HepG2 (cell line): Measurements from ENCODE around the gene TOX2. TPM values are rescaled to one million over a fixed set of nuclear protein-coding genes. Genes with fewer than 3 reads are reported as not detected.

ENCODE experiments used
- CREBL2 ChIP-seq: sonication (generic); formaldehyde crosslinking; IDR thresholded peaks from 2 replicates; pipeline ENCODE4 v1.8.1; 2023; ENCODE audit warnings: missing genetic modification reagents, mild to moderate bottlenecking, borderline replicate concordance
- HDAC1 ChIP-seq: sonication (generic); formaldehyde crosslinking; IDR thresholded peaks from 2 replicates; pipeline ENCODE4 v1.5.1; 2020; ENCODE audit warnings: mild to moderate bottlenecking, missing genetic modification reagents
- HES4 ChIP-seq: sonication (generic); formaldehyde crosslinking; IDR thresholded peaks from 2 replicates; pipeline ENCODE4 v1.9.0; 2021; ENCODE audit warnings: mild to moderate bottlenecking, missing genetic modification reagents, borderline replicate concordance
- MYNN ChIP-seq: sonication (generic); formaldehyde crosslinking; IDR thresholded peaks from 2 replicates; pipeline ENCODE4 v1.4.0; 2020; ENCODE audit warnings: mild to moderate bottlenecking, low read depth, missing genetic modification reagents
- NPAS2 ChIP-seq: sonication (generic); formaldehyde crosslinking; IDR thresholded peaks from 2 replicates; pipeline ENCODE4 v1.8.0; 2022; ENCODE audit warnings: mild to moderate bottlenecking, missing genetic modification reagents, borderline replicate concordance
- SMAD1 ChIP-seq: sonication (generic); formaldehyde crosslinking; IDR thresholded peaks from 2 replicates; pipeline ENCODE4 v1.4.0; 2020; ENCODE audit warnings: missing genetic modification reagents, low read depth, mild to moderate bottlenecking, borderline replicate concordance
- TBX3 ChIP-seq: fragments of 450-650 bp; IDR thresholded peaks from 2 replicates; pipeline ENCODE4 v1.6.1; 2017; ENCODE audit warnings: antibody characterized with exemption, mild to moderate bottlenecking, inconsistent platforms, borderline replicate concordance
- TRIM24 ChIP-seq: sonication (generic); formaldehyde crosslinking; IDR thresholded peaks from 2 replicates; pipeline ENCODE4 v1.8.0; 2022; ENCODE audit warnings: mild to moderate bottlenecking, missing genetic modification reagents
- ZMYM3 ChIP-seq: sonication (generic); formaldehyde crosslinking; IDR thresholded peaks from 2 replicates; pipeline ENCODE4 v1.5.1; 2020; ENCODE audit warnings: mild to moderate bottlenecking, missing genetic modification reagents
- ZMYM4 ChIP-seq: sonication (generic); formaldehyde crosslinking; IDR thresholded peaks from 2 replicates; pipeline ENCODE4 v1.8.1; 2023; ENCODE audit warnings: mild to moderate bottlenecking, missing genetic modification reagents
- ZNF574 ChIP-seq: sonication (generic); formaldehyde crosslinking; IDR thresholded peaks from 2 replicates; pipeline ENCODE4 v1.4.0; 2020; ENCODE audit warnings: missing genetic modification reagents
- ZNF629 ChIP-seq: sonication (generic); formaldehyde crosslinking; conservative IDR thresholded peaks from 2 replicates; pipeline ENCODE4 v1.5.0; 2020; ENCODE audit warnings: missing genetic modification reagents
- polyA plus RNA-seq, 8 experiments: library from polyadenylated mRNA; depleted of rRNA in 3 of 8; stranded (reverse) in 7 of 8; unstranded in 1 of 8; fragments of >200 nt; fragmentation: Illumina TruSeq in 4 of 8; extraction: Trizol in 4 of 8; gene quantifications; 2 replicates each; pipeline versions ENCODE4 v1.2.1 to v1.2.3, GENCODE V29; 2011 to 2016; ENCODE audit warnings: low read depth in 4 of 8, missing spikeins in 1 of 8, mixed read lengths in 1 of 8; ENCODE audit not compliant: insufficient read depth in 1 of 8
- total RNA-seq, 5 experiments: library from RNA; depleted of rRNA; stranded (reverse); fragments of >200 nt; fragmentation: Illumina TruSeq; extraction: Trizol; gene quantifications; 2 replicates each; pipeline ENCODE4 v1.2.3, GENCODE V29; 2016; ENCODE audit warnings: low read depth in 1 of 5
- TF ChIP-seq, protein P1 (sequence below): sonication (generic); formaldehyde crosslinking; IDR thresholded peaks from 2 replicates; pipeline ENCODE4 v1.4.0; 2020; ENCODE audit warnings: missing genetic modification reagents, mild to moderate bottlenecking, borderline replicate concordance
- TF ChIP-seq, protein P2 (sequence below): sonication (generic); formaldehyde crosslinking; conservative IDR thresholded peaks from 2 replicates; pipeline ENCODE4 v1.4.0; 2020; ENCODE audit warnings: missing genetic modification reagents
- TF ChIP-seq, protein P3 (sequence below): sonication (generic); formaldehyde crosslinking; IDR thresholded peaks from 2 replicates; pipeline ENCODE4 v1.5.0; 2020; ENCODE audit warnings: missing genetic modification reagents

TOX2 gene
- total and polyA plus RNA-seq, 2 of the 13 experiments (the other 11 are each of a cell fraction or from before 2014, with no cell fraction given) = not detected

DNA sequence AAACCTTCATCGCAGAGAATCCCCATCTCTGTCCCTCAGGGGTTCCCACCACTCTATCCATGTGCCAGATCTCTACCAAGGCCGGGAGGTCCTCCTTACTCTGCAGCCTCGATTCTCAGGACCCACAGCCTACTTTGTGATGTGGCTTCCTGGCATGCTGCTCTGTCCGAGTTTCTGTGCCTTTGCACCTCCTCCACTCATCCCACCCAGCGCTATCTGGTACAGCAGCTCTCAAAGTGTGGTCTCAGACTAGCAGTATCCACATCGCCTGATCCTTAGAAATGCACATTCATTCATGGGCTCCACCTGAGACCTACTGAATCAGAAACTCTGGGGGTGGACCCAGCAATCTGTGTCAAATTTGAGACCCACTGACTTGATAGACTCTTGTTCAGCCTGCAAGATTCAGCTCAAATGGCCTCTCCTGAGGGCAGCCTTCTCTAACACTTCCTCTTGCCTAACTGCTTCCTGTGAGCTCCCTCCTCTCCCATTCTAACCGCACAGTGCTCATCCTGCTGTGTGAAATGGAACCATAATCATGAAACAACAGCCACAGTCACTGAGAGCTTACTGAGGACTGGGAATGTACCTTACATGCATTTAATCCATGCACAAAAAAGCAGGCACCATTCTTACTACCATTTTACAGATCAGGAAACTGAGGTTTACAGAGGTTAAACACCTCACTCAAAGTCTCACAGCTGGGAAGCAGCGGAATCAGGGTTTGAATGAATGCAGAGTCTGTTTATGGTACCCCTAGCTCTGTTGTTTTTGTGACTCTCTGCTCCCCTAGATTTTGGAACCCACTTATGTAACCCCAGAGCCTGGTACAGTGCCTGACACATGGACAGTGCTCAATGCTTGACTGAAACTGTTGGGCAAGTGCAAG lies 202.9 kb downstream of the TOX2 start (continued):
- TF ChIP-seq, protein P1, sequence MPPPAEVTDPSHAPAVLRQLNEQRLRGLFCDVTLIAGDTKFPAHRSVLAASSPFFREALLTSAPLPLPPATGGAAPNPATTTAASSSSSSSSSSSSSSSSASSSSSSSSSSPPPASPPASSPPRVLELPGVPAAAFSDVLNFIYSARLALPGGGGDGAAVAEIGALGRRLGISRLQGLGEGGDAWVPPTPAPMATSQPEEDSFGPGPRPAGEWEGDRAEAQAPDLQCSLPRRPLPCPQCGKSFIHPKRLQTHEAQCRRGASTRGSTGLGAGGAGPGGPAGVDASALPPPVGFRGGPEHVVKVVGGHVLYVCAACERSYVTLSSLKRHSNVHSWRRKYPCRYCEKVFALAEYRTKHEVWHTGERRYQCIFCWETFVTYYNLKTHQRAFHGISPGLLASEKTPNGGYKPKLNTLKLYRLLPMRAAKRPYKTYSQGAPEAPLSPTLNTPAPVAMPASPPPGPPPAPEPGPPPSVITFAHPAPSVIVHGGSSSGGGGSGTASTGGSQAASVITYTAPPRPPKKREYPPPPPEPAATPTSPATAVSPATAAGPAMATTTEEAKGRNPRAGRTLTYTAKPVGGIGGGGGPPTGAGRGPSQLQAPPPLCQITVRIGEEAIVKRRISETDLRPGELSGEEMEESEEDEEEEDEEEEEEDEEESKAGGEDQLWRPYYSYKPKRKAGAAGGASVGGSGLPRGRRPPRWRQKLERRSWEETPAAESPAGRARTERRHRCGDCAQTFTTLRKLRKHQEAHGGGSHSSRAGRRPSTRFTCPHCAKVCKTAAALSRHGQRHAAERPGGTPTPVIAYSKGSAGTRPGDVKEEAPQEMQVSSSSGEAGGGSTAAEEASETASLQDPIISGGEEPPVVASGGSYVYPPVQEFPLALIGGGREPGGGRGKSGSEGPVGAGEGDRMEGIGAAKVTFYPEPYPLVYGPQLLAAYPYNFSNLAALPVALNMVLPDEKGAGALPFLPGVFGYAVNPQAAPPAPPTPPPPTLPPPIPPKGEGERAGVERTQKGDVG (CRISPR knock-in tag) = no peak
- TF ChIP-seq HDAC1 = no peak
- no peak for TF ChIP-seq ZMYM4
- TF ChIP-seq, protein P2, sequence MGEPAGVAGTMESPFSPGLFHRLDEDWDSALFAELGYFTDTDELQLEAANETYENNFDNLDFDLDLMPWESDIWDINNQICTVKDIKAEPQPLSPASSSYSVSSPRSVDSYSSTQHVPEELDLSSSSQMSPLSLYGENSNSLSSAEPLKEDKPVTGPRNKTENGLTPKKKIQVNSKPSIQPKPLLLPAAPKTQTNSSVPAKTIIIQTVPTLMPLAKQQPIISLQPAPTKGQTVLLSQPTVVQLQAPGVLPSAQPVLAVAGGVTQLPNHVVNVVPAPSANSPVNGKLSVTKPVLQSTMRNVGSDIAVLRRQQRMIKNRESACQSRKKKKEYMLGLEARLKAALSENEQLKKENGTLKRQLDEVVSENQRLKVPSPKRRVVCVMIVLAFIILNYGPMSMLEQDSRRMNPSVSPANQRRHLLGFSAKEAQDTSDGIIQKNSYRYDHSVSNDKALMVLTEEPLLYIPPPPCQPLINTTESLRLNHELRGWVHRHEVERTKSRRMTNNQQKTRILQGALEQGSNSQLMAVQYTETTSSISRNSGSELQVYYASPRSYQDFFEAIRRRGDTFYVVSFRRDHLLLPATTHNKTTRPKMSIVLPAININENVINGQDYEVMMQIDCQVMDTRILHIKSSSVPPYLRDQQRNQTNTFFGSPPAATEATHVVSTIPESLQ (CRISPR knock-in tag) = no peak
- no peak for TF ChIP-seq MYNN
- TF ChIP-seq HES4 (CRISPR knock-in tag) = 0 out of 2 replicates have a peak, but pooled peaks have one; percentile 39
- no peak for TF ChIP-seq TBX3
- no peak for TF ChIP-seq ZNF574 (CRISPR knock-in tag)
- no peak for TF ChIP-seq CREBL2 (CRISPR knock-in tag)
- peak; percentile 71 for TF ChIP-seq ZNF629
- TF ChIP-seq, protein P3, sequence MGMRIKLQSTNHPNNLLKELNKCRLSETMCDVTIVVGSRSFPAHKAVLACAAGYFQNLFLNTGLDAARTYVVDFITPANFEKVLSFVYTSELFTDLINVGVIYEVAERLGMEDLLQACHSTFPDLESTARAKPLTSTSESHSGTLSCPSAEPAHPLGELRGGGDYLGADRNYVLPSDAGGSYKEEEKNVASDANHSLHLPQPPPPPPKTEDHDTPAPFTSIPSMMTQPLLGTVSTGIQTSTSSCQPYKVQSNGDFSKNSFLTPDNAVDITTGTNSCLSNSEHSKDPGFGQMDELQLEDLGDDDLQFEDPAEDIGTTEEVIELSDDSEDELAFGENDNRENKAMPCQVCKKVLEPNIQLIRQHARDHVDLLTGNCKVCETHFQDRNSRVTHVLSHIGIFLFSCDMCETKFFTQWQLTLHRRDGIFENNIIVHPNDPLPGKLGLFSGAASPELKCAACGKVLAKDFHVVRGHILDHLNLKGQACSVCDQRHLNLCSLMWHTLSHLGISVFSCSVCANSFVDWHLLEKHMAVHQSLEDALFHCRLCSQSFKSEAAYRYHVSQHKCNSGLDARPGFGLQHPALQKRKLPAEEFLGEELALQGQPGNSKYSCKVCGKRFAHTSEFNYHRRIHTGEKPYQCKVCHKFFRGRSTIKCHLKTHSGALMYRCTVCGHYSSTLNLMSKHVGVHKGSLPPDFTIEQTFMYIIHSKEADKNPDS (CRISPR knock-in tag) = no peak
- TF ChIP-seq SMAD1 (CRISPR knock-in tag) = 0 out of 2 replicates have a peak, but pooled peaks have one; percentile 64
- TF ChIP-seq NPAS2 (CRISPR knock-in tag) = no peak
- TF ChIP-seq TRIM24 (CRISPR knock-in tag) = no peak
- 0 out of 2 replicates have a peak, but pooled peaks have one; percentile 22 for TF ChIP-seq ZMYM3 (CRISPR knock-in tag)
- TF ChIP-seq, all 625 proteins: peak for 4
